Activated CD8-positive, alpha-beta memory T cell treated with anti-CD3 and anti-CD28 coated beads, Interleukin-2, amount 50 U/mL, for 4 hours (primary cell): Measurements from ENCODE around the gene MMP14.
A peak's percentile ranks its signal among the peaks of the same experiment; 100 is the strongest.
"Not testable (repeated sequence)": the region's sequence is repeated elsewhere in the genome, so short reads cannot be mapped to it uniquely, and the experiment has no call there.

Experiments used
- DNase-seq: peaks from one replicate; pipeline ENCODE4 v3.0.0-alpha.2; 2020

The MMP14 gene

DNA sequence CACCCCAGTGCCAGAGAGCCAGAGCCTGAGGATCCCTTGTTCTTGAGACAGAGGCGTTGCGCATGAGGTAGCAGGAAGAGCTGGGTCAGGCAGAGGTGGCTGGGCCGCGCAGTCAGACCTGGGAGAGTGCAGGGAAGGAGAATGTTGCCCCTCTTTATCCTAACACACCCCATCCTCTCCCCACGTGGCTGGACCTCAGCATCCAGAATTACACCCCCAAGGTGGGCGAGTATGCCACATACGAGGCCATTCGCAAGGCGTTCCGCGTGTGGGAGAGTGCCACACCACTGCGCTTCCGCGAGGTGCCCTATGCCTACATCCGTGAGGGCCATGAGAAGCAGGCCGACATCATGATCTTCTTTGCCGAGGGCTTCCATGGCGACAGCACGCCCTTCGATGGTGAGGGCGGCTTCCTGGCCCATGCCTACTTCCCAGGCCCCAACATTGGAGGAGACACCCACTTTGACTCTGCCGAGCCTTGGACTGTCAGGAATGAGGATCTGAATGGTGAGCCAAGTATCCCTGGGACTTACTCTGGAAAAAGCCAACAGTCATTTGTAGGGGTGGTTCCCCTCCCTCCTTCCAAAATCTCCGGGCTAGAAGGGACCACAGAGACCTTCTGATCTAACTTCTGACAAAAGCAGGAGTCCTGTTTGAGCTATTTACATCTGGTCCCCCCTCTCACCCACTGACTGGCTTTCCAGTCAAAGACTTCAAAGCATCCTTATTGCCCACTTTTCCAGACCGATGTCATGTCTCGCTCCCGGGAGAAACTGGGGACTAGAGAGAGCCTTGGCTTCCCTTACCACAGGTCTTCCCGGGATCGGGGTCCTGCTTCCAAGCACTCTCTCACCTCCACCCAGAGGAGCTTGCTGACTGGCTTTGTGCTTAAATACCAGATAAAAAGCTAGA, 6.1 kb downstream of the MMP14 start:
- no peak for DNase-seq

DNA sequence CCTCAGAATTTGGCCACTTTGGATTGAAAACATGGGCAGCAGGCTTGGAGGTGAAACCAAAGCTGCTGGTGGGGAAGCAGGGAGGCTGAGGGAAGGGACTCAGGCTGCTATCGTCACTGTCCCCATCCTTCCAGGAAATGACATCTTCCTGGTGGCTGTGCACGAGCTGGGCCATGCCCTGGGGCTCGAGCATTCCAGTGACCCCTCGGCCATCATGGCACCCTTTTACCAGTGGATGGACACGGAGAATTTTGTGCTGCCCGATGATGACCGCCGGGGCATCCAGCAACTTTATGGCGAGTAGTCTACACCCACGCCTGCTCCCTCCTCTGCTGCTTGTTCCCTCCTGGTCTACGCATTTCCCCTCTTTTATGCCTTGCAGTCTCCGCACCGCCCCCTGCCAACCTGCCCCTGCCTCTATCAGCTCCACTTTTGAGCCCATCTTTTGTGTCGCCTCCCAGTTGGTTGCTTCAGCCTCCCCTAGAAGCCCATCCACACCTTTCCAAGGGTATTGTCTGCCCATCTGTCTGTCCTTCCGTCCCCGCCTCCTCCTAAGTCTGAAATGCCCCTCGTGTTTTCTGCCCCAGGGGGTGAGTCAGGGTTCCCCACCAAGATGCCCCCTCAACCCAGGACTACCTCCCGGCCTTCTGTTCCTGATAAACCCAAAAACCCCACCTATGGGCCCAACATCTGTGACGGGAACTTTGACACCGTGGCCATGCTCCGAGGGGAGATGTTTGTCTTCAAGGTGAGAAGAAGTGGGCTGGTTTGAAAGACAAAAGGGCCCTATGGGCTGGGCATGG, 6.9 kb downstream of the MMP14 start:
- DNase-seq = no peak

DNA sequence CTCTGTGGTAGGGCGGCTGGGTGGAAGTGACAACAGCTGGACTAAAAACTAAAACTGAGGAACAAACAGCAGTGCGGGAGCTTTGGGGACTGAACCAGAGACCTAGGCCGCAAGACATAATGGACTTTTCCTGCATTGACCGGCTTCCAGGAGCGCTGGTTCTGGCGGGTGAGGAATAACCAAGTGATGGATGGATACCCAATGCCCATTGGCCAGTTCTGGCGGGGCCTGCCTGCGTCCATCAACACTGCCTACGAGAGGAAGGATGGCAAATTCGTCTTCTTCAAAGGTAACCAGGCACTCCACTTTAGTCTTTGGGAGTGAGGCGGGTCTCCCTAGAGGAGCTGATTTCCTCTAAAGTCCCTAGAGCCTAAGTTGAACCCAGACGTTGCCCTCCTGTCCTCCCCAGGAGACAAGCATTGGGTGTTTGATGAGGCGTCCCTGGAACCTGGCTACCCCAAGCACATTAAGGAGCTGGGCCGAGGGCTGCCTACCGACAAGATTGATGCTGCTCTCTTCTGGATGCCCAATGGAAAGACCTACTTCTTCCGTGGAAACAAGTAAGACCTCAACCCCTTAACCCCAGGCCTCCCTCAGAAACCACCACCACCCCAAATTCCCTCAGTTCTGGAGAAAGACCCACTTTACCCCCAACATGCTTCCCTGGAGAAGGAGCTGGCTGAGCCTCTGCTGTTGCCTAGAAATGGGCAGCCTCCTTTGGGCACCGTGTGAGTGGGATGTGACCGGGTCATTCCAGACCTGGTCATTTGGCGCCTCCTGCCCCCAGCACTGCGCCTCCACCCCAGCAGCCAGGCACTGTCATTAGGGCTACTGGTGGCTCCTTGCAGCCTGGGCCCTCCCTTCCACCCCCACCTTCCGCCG, 8.1 kb downstream of the MMP14 start:
- DNase-seq = no peak

DNA sequence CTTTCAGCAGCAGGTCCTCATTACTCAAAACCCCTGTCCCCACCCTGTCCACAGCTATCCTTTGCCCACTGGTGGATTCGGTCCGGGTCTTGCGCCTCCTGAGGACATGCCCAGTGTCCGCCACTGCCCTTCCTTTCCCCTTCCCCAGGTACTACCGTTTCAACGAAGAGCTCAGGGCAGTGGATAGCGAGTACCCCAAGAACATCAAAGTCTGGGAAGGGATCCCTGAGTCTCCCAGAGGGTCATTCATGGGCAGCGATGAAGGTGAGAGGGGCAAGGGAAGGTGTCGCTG, 8.7 kb downstream of the MMP14 start:
- DNase-seq = no peak

DNA sequence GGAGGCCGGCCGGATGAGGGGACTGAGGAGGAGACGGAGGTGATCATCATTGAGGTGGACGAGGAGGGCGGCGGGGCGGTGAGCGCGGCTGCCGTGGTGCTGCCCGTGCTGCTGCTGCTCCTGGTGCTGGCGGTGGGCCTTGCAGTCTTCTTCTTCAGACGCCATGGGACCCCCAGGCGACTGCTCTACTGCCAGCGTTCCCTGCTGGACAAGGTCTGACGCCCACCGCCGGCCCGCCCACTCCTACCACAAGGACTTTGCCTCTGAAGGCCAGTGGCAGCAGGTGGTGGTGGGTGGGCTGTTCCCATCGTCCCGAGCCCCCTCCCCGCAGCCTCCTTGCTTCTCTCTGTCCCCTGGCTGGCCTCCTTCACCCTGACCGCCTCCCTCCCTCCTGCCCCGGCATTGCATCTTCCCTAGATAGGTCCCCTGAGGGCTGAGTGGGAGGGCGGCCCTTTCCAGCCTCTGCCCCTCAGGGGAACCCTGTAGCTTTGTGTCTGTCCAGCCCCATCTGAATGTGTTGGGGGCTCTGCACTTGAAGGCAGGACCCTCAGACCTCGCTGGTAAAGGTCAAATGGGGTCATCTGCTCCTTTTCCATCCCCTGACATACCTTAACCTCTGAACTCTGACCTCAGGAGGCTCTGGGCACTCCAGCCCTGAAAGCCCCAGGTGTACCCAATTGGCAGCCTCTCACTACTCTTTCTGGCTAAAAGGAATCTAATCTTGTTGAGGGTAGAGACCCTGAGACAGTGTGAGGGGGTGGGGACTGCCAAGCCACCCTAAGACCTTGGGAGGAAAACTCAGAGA, 9.6 kb downstream of the MMP14 start:
- DNase-seq = no peak

DNA sequence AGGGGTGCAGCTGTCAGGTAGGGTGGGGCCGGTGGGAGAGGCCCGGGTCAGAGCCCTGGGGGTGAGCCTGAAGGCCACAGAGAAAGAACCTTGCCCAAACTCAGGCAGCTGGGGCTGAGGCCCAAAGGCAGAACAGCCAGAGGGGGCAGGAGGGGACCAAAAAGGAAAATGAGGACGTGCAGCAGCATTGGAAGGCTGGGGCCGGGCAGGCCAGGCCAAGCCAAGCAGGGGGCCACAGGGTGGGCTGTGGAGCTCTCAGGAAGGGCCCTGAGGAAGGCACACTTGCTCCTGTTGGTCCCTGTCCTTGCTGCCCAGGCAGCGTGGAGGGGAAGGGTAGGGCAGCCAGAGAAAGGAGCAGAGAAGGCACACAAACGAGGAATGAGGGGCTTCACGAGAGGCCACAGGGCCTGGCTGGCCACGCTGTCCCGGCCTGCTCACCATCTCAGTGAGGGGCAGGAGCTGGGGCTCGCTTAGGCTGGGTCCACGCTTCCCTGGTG, 10.5 kb downstream of the MMP14 start:
- DNase-seq = no peak

DNA sequence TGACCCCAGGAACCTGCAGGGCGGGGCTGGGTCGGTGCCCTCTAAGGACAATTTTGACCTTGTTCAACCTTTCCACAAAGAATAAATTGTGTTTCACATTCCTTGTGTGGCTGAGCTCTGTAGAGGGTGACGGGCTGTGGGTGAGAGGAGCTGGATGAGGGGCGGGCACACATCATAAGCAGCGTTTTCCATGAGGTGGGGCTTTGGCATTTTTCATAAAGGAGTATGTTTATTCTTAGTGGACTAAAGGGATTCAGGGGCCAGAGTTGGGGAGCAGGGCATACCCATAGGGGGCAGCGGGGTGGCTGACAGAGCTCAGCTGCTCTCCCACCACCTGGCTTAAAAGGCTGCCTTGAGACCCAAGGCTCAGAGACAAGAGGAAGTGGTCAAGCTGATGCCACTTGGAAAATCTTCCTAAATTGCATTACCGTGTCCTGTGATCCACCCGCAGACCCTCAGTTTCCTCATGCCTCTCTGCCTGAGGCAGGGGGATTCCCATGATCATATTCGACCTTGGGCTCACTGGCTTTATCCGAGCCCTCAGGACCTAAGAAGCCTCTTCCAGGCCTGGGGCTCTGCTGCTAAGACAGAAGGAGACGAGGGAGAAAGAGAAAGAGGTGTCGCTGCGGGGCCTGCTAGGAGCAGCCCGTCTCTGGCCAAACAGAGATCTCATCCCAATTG, 11.4 kb downstream of the MMP14 start:
- no peak for DNase-seq

DNA sequence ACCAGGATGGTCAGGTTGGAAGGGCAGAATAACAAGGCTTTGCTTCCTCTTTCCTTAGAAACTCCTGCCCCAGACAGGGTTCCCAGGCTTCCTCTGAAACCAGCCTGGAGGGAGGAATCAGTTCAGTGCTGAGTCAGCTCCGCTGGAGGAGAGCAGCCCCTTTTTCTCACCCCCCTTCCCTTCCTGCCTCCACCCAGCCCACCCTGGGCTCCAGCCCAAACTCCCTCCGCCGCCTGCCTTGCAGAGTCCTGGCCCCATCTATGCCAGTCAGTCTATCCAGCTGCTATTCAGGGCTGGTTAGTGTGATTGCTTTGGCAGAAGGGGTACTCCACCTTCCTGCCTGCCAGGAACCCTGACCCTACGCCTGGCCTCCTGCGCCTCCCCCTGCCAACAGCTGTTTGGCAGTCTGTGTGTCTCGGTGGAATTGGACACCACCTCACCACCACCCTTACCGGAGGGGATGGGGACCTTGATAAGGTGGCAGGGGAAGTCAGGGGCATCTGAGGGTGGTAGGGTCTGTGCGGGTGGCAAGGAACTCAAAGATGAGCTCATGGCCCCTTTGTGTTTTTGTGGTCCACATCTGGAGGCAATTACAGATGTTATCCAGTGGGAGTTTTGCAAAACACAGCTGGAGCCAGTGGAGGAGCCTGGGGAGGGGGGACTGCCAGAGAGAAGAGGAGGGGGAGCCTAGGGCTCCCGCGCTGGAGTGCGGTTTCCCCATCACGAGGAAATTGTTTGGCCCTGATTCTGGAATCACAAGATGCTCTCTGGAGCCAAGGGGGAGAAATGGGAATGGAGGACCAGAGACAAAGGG, 12.2 kb downstream of the MMP14 start:
- no peak for DNase-seq

DNA sequence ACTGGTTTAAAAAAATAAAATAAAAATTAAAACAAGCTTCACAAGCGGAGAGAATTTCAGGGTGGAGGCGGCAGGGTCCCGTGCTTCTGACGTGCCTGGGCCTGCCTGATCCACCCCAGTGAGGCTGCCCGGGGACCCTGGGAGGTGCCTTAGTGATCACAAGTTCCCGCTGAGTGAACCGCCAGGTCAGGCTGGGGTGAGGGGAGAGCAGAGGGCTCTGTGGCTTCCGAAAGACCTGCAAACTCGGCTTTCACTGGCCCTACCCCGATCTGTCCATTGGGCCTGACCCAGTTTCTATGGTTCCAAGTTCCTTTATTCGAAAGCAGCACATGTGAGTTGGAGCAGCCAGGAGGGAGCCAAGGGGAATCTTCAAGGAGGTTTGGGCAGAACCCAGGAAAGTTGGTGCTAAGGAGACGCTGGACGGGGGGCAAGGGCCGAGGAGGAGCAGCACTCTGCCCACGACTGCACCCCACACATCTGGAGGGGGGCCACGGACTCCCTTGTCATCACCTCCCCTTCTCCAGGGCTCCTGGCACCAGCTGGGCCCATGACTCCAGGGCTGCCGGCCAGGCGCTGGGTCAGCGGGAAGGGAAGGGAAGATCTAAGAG, 12.9 kb downstream of the MMP14 start:
- DNase-seq = no peak

DNA sequence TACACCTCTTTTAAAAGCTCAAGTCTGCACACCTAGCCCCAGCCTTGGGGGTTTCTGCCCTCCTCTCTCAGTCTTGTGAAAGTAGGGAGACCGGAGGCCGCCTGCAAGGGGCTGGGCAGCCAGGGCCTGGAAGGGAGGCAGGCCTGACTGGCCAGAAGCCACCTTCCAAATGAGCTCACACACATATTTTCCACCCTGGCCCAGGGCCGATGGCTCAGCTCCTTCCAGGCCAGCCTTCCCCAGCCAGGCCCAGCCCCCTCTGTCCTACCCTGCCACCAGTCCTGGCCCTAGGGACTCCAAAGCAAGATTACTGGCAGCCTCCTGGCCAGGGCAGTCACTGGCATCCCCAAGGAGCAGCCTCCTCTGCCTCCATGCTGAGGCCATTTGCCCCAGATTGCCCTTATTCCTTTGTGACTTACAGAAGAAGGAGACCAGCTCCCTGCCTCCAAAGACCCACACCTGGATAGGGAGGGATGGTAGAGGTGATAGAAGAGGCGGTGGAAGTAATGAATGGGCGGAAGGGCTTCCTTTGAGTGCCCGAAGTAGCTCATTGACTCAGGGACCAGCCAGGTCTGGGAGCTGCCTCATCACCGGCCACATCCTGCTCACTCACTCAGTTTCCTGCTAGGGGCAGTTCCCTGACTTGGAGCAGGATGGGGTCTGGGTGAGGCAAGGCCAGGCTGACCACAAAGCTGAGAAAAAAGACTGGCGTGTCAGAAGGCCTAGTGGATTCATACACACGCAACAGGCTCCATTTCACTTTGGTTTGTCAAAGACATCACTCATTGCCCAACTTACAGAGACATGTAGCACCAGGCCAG, 14.8 kb downstream of the MMP14 start:
- DNase-seq = no peak

DNA sequence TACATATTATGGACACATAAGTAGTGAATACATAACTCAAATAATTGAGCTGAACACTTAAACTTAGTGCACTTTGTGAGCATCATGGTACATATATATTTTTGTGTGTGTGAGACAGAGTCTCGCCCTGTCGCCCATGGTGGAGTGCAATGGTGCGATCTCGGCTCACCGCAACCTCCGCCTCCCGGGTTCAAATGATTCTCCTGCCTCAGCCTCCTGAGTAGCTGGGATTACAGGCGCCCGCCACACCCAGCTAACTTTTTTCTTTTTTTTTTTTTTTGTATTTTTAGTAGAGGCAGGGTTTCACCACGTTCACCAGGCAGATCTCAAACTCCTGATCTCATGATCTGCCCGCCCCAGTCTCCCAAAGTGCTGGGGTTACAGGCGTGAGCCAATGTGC, 15.8 kb downstream of the MMP14 start:
- not testable (repeated sequence) for DNase-seq

DNA sequence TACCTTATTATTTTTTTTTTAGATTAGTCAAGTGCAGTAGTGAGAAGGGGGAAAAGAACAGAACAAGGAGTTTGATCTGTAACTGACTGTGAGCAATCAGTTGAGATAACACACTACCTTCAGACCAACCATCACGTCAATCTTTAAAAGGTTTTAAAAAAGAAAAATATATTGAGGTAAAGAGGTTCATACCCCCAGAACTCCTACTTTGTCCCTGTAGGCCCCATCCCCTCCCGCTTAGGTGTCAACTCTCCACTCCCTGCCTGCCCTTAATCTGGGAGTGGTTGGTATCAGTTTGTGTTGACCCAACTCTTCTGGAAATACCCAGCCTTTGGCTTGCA, 16.2 kb downstream of the MMP14 start:
- DNase-seq = no peak

DNA sequence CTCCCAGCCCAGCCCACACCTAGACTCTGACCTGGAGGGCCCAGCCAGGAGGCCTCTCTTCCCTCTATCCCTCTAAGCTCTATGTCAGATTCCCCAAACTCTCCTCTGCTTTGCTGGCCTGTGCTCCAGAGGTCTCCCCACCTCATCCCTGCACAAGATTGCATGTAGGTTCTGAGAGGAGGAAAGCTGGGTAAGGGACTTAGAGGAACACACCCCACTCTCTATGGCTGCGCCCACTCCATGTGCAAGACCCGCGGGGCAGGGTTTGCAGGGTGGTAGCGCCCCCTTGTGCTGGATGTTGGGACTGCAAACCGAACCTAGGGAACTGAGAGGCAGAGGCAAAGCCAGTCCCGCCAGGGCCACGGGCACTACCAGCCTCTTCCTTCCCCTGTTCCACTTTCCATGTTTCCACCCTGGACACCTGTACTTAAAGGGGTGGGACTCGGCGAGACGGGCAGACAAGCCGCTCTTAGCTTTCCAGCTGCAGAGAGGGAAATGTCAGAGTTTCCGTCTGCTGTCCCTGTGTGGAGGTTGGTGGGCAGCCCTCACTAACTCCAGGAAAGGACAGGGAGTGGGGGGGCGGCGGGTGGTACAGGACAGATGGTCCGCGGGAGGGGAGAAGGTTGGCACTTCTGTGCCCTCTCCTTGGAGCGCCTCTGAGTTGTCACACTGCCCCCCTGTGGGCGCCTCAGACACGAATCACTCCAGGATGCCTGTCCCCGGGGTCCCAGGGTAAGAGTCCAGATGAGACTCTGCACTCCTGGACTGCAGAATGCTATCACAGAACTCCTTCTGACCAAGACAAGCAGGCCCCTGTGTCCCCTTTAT, 16.8 kb downstream of the MMP14 start:
- DNase-seq = peak; percentile 93

DNA sequence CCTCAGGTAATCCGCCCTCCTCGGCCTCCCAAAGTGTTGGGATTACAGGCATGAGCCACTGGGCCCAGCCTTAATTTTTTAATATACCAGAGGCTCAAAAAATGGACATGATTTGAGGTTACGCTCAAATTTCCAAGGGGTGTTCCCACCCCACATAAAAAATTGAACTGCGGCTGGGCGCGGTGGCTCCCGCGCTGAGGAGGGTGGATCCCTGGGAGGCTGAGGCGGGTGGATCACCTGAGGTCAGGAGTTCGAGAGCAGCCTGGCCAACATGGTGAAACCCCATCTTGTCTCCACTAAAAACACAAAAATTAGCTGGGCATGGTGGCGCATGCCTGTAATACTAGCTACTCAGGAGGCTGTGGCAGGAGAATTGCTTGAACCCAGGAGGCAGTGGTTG, 17.9 kb downstream of the MMP14 start:
- DNase-seq = not testable (repeated sequence)

DNA sequence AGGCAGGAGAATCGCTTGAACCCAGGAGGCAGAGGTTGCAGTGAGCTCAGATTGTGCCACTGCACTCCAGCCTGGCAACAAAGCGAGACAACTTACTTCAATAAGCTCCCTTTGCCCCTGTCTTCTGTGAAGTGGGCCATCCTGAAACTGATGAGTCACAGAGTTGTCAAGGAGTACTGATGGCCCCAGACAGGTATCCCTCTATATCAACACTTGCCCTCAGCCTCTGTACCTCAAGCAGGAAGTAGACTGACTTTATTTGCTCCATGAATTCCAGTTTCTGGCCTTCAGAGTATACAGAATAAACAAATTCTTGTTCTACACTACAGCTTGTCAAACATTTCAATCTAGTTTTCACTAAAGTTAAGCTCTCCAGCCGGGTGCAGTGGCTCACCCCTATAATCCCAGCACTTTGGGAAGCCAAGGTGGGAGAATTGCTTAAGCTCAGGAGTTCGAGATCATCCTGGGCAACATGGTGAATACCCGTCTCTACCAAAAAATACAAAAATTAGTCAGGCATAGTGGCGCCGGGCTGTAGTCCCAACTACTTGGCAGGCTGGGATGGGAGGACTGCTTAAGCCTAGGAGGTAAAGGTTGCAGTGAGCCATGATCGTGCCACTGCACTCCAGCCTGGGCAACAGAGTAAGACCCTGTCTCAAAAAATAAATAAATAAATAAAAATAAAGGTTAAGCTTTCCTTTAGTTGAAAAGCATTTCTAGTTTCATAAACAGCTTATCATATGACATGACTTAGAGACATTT, 18.8 kb downstream of the MMP14 start:
- DNase-seq = no peak

DNA sequence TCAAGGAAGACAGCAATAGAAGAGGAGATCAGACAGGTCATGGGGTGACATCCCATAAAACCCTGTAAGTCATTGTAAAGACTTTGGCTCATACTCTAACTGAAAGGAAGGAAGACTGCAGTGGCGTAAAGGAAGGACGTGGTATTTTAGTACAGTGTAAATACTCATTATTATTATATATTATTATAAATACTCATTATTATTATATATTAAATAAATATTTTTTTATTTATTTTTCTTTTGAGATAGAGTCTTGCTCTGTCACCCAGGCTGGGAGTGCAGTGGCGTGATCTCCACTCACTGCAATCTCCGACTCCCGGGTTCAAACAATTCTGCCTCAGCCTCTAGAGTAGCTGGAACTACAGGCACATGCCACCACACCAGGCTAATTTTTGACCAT, 20.0 kb downstream of the MMP14 start:
- DNase-seq = no peak

DNA sequence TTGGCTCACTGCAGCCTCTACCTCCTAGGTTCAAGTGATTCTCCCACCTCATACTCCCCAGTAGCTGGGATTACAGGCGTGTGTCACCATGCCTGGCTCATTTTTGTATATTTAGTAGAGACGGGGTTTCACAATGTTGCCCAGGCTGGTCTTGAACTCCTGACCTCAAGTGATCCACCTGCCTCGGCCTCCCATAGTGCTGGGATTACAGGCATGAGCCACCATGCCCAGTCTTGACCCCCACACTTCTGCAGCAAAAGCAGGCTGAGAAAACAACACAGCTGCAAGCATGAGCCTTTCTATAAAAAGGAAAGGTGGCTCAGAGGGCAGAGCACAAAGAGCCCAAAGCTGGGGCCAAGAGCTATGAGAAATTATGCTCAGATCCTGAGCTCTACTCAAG, 24.0 kb downstream of the MMP14 start:
- not testable (repeated sequence) for DNase-seq

DNA sequence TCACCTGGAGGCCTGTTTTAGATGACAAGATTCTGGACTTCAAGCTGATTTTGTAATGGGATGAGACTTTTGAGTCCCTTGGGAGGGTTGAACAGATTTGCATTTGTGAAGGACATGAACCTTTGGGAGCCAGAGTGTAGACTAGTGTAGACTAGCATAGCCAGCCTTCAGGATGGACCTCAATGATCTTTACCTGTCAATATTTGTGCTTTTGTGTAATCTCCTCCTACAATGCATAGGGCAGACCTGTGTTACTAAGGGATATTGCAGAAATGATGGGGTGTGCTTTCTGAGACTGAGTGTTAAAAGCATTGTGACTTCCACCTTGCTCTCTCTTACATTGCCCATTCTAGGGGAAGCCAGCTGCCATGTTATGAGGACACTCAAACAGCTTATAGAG, 25.3 kb downstream of the MMP14 start:
- DNase-seq = no peak
